Activated T-cell treated with anti-CD3 and anti-CD28 coated beads, Interleukin-2, amount 50 U/mL, for 48 hours (primary cell): ENCODE measurements around the gene MTHFSD.

Experiments
- DNase-seq, 2 experiments: peaks; one replicate each; pipeline ENCODE4 v3.0.0-alpha.2; 2020

Gene MTHFSD

DNA sequence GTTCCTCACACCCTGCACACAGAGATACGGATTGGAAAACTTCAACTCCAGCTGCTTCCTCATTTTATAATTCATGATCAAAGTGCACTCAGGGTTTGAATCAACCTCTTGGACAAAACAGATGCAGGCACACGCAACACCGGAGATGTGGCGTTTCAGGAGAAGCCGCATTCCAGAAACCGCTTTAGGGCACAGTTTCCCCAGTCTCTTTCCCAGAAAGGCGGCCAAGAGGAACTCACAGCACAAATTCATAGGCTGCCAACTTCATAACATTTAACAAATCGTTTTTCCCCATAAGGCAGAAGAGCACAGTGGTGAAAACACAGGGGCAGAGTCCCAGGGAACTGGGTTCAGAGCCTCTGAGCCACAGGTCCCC, 8.4 kb downstream of the MTHFSD start:
- no peak for DNase-seq

DNA sequence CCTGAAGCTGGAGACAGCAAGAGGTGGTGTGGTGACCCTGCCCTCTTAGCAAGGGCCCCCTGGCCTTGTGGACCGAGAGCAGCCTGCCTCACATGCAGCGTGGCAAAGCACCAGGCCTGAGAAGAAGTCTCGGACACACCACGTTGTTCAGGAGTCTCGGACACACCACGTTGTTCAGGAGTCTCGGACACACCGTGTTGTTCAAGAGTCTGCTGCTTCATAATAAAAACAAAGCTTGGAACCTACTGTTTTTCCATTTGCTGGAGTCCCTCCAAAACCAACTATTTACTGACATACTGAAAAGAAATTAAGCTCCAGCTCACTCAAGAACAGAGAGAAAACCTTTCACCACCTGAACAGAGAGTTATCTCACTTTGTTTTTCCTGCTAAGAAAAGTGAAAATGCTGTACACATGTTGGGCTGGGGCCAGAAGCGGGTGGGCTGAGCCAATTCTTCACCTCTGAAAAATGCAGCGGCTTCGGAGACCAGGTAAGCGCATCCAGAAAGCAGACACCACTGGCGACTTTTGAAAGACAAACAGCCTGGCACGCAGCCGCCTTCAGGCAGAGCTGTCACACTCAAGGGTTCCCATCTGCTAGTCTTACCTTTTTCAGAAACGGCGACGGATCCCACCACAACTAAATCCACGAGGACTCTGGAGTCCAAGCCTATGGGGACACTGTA, 8.9 kb downstream of the MTHFSD start:
- DNase-seq, result no peak

DNA sequence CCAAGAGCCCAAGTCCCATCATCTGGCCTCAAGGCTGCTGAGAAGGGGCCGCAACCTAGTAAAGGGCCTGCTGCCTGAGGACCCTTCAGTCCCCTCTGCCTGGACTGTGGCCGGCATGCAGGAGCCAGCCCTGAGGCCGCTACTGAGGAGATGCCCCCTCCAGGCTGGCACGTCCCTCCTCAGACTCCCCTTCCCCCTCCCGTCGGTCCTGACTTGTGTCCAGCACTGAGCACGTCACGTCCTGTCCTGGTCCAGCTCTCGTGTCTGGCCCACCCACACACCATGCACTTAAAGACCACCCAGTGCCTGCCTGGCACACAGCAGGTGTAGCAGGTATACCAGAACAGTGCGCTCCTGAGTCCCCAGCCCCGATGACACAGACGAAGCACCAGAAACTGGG, 9.6 kb downstream of the MTHFSD start:
- DNase-seq, result no peak

DNA sequence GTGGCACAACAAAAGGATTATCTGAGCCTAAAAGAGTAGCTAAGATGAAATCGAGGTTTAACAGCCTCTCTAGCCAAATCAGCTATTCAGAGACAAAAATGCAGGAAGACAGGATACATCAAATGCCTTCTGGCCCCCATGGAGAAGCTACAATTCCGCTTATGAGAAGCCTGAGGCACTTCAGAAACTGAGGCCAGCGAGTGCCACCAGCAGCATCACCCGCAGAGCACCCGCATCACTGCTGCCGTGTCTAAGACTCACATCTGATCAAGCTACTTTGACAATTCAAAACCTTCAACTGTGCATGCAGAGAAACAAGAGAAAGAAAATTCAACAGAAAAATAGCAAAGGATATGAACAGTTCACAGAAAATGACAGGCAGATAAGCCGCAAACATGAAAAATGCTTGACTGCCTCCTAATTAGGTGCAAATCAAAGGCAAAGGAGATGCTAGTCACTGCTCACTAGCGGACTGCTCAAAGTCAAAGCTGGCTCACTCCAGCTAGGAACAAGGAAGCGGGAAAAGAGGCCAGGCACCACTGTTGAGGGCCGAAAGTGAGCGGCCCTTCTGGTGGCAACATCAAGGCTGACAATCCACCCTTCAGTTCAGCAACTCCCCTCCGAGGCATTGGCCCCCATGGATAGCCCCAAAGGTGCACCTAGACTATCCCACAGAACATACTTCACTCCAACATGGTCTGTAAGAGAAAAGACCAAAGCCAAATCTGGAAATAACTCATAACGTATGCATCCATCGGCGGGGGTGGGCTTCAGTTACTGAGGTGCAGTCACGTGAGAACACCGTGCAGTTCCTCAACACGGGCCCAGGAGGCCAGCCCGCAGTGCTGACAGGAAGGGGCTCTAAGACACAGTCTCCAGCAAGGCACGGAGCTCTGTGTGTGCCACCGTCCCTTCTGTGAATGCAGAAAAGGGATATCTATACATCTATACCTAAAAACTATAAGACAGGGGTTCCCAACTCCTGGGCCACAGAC, 12.0 kb downstream of the MTHFSD start:
- no peak for DNase-seq

DNA sequence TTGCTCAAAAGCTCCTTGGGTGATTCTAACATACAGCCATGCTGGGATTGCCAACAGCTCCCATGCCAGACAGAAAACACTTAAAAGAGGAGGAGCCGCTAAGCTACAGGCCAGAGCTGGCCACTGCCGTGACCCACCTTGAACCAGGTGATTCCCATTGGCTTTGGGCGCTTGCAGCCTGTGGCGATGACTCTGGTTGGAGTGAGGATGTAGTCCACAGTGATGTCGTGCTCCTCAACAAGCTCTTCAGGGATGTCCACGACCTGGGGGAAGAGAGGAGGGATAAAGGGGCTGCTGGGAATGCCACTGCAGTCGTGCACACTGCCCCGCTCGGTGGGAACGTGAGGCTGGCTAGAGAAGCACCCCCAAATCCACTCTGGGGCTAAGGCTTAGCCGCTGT, 13.5 kb downstream of the MTHFSD start:
- DNase-seq, result no peak

DNA sequence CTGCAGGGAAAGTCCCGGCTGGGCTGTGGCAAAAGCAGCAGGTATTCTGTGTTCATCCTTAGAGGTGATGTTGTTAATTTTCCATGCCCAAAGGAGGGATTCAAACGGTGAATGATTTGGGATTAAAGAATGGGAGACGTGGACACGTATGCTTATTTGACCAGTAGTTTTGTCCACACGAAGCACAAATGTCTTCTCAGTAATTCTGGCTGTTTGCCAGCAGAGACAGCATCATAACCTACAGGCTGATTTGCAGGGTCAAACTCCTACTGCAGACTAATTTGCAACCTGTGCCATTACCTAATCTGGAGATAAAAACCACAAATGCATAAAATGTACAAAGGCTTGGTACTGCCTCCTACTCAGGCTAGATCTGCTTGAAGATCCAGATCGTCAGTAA, 14.1 kb downstream of the MTHFSD start:
- DNase-seq, result no peak

DNA sequence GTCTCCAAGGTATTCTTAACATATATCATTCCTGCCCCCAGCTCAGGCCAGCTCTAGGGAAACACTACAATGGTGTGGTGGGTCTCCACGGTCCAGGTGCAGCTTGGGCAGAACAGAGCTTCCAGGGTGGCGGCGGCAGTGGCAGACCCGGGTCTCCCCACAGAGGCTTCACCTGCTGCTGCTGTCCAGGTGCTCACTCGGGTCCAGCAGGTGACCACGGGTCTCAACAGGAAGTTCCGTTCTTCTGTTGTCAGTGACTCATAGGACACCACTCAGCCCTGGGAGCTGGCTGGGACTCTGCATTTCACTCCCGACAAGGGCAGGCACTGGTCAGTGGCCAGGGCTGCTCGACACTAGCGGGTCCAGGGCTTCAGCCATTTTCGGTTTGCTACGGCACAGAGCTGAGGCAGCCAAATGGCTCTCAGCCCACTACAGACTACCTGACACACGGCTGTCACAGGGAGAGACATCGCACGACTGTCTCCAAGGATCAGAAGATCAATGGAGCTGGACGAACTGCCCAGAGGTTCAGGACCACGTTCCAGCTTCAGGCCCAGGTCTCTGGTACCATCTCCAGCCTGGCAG, 16.7 kb downstream of the MTHFSD start:
- DNase-seq, result no peak

DNA sequence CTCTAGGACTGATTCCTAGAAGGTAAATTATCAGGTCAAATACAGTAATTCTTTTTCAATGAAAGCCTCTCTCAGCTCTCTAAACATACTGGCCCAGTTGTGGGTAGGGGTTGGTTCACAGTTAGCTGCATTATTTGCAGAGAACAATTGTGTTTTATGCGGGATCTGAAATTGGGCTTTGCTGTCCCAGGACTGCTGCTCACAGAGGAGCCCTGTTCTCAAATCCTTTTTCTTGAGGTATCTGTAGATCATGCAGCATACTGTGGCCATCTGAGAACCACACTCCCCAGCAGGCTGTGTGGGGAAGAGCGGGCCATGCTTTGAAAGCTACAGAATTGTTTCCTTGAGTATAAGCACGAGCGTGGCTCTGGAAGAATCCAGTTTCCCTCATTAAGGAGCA, 17.5 kb downstream of the MTHFSD start:
- DNase-seq, result no peak

DNA sequence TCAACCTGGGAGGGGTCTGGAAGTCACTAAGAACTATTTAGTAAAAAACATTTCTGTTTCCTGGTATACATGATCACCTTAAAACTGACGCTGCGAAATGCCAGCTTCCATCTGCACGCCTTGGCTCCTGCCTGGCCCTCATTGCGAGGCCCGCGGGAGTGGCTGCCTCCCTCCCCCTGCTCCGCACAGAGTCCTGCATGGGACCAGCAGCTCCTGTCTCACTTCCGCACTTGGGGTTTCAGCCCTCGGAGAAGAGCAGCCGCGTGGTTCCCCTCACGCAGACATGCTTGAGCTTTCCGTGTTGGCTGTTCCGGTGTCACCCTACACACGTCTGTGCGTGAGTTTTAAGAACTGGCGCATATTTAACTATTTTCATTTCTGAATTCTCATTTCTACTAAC, 18.4 kb downstream of the MTHFSD start:
- no peak for DNase-seq

DNA sequence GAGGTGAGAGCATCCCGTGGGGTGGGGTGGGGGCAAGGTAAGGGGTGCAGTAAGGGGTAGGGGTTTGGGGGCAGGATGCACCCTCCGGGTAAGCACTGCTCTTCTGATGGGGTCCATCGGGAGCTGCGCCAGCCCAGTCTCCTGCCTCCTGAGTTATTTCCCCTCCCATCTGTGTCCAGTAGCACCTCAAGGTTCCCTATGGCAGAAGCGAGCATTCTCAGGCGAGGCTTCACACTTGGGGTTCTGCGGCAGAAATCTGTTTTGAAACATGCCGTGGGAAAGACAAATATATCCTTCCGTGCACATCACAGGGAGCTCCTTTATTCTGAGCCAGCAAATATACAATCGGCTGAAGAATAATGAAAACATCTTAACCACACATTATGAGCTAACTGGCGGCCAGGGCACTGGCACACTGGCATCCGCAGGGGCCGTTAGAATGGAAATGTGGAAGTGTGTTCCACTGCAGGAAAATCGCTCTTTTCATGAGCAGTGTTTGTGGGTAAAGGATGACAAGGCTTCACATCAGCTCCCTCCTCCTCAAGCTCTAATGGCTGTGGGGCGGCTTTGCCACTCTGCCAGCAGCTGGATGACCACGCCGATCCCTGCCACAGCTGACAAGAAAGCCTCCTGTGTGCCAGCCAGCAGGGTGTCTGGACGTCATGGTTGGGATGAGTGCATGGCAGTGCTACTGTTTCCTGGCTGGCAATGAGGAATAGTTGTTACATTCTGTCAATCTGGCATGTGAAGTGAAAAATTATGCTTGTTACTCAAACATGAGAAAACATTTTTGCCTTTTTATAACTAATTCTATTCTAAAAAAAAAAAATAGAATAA, 20.0 kb downstream of the MTHFSD start:
- DNase-seq, result no peak

DNA sequence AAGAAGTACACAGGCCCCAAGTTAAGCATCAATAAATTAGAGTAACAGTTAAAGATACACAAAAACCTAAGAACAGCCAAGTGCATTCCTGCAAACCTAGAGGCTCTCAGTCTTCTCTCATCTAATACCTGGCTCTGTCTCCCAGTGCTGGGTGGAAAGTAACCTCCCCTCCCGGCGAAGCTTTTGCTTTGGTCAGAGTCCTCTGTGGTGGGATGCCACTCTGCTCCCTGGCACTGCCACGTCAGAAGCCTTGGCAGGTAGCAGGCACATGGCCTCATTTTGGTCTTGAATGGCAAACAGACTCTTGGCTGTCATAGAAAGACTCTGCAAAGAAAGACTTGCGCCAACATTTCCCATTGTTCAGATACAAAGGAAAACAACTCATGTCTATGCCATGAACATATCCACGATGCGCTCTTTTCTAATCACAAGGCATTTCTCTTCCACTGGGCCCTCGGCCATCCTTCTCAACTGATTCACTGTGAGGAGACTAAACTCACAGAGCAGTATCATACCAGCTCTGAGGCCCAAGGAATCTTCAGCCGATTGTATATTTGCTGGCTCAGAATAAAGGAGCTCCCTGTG, 21.2 kb downstream of the MTHFSD start:
- no peak for DNase-seq

DNA sequence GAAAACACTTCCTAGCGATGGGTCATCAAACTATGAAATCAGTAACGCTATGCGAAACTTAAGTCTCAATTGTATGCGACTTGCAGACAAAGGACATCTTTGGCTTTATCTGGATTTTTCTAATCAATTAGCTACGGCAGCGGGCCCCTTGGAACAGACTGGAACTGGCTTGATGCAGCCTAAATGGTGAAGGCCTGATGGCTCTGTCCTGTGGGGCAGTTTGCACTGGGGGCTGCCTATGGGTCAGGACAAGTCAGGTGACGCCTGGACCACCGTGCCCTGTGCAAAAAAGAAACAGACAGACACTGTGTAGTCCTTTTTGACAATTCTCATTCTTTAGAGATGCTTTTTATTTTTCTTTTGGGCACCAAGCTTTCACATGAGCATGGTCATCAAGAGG, 22.0 kb downstream of the MTHFSD start:
- DNase-seq, result no peak

DNA sequence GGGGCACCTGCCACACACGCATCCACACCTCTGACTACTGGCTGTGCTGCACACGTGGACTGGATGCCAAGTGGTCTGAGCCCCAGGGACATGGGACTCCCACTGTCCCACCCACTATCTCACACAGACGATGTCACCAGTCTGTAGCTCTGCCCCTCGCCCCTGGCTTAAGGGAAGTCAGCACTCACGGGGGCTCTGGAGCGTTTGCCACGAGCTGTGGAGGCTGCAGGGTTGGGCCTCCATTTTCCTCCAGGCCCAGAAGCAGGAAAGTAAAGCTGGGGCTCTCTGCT, 22.6 kb downstream of the MTHFSD start:
- no peak for DNase-seq

DNA sequence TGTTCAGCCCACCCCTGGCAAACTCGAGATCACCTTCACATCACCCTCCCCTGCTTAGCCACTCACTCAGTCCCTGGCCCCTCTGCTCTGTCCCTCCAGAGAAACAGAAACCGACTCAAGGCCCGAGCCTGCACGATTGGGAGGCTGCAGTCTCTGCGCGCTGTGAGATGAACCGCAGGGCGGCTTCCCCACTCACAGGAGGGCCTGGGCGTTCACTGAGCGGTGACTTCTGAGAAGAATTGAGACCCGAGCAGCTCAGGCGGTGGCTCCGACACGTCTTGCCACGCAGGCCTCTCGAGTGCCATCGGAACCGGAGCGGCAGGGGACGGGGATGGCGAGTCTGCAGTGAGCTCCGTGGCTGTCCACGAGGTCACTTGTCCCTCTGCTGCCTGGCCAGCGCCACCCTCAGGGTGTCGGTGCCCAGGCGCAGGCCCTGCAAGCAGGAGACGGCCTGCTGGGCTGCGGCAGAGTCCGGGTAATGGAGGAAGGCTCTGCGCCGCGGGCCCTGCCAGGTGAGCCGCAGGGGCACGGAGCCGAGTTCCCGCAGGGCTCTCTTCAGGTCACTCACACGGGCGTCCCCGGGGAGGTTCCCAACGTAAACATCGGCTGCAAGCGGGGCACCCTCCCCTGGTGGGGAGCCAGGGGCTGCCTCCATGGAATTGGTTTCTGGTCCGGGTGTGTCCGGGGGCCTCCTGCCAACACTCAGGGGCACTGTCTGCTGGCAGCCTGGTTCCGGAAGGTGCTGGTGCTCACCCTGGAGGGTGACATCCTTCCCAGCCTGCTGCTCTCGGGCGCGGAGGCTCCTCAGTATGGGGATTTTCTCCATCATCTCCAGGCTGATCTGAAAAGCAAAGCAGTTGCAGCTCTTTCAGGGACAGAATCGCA, 23.2 kb downstream of the MTHFSD start:
- no peak for DNase-seq

DNA sequence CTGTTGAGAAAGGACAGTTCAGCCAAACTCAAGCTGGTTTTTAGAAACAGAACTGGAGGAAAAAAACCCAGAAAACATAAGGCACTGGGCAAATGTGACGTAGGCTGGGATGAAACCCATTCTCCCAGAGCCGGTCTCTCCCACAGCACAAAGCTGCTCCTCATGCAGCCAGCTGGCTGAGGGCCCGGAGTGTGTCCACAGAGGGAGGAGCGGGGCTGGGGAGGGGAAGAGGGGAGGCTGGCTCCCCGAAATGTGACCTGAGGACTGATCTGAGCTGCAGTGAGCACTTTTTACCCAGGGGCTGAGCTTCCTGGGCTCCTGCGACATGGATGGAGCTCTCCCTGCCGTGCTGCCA, 23.9 kb downstream of the MTHFSD start:
- DNase-seq, result no peak

DNA sequence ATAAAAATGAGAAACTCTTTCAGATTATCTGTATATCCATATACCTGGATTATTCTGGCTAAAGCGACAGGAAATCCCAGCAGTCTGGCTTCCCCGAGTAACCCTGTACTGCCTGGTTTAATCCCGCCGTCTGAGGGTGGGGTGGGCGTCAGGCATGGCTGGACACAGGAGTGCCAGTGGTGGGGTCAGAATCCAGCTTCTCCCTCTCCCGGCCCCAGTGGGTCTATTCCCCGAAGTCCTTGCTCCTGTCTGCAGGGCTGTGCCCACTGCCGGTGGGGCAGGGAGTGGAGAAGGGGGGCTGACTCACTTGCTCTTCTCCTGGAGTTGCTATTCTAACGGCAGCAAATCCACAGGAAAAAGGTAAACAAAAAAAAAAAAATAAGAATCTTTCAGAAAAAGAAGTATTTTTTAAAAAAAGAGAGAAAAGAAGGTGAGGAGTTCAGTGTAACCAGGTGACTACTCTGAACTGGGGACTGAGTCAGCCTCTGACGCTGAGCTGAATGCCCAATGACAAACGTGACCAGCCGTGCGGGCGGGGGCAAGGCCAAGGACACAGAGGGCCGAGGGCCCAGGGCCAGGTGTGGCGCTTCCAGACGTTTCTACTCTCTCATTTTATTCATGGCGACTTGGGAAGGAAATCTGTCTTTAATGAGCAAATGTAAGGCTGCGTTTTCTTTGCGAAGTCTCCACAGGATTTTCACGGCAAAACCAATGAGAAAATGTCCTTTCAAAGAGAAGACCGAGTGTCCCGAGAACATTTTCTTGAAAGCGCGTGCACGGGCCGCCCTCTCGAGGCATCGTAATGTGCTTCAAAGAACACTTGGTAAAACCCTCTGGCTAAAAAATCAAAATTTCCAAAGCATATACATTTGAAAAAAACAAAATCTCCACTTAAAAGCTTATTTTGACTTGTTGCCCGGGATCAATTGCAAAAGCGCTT, 24.5 kb downstream of the MTHFSD start:
- DNase-seq, result no peak

DNA sequence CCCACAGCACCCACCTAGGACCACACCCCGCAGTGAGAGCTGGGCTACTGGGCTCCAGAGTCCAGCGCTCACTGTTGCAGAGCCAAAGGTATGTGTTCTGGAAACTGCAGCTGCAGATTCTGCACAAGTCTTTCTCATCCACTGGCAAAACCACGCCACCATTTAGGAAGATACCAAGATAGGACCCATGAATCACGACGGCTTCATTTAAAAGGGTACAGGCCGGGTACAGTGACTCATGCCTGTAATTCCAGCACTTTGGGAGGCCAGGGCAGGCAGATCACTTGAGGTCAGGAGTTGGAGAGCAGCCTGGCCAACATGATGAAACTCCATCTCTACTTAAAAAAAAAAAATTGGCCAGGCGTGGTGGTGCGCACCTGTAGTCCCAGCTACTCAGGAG, 25.9 kb downstream of the MTHFSD start:
- DNase-seq, result no peak

DNA sequence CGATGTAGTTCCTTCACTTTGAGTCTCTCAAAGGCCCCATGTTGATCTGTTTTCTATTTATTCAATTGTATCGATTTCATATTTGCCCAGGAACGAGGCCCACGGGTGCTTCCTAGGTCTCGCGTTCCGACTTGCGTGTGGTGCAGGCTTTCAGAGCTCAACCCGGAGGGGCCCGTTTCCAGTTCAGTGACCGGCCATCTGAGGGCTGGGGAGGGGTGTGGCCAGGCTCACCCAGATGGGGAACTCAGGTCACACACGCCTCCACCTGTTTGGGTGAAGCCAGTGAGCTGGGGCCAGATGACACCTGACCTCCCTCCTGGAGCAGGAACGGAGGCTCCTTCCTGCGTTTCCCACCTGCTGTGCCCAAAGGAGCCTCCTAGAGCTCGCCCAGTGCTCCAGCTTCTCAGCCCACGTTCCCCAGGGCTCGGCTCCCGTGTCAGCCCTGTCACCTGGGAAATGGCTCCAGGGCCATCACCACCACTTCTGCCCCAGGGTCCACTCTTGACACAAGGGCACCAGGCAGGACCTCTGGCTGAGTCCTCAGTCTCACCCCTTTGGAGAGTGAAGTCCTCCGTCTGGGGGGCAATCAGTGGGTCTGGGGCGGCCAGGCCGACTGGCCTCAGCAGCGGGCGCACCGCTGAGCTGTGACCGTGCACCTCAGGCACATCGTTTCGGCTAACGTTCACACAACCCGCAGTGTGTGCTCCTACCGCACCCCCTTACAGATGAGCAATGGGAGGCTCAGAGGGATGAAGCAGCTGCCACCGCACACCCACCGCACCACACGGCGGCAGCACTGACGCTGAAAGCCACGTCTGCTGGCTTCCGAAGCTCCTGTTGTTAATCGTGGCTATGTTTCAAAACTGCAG, 26.7 kb downstream of the MTHFSD start:
- no peak for DNase-seq

DNA sequence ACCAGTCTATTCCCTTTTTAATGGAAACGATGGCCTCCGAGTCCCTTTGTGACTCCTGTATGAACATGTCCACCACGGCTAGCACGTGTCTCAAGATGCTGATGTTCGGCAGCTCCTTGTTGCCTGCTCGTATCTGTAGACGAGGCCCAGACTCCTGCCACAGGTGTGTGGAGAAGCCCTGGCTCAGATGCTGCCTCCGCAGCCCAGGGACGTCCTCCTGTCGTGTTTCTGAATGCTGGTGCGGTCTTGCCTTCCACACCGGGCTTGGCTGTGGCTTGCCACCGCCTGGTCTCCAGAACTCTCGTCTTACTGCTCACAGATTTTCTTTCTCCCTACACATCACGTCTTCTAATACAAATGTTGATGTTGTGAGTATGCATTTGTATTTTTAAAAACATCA, 27.7 kb downstream of the MTHFSD start:
- no peak for DNase-seq

DNA sequence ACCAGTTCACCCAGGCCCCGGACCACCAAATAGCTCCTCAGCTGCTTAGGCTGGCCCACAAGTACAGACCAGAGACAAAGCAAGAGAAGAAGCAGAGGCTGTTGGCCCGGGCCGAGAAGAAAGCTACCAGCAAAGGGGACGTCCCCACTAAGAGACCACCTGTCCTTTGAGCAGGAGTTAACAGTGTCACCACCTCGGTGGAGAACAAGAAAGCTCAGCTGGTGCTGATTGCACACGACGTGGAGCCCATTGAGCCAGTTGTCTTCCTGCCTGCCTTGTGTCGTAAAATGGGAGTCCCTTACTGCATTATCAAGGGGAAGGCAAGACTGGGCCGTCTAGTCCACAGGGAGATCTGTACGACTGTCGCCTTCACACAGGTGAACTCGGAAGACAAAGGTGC, 29.3 kb downstream of the MTHFSD start:
- DNase-seq, result no peak
